ENCODE data around the gene CDCA7. TPM values are rescaled to one million over a fixed set of nuclear protein-coding genes. Genes with fewer than 3 reads are reported as not detected.

CDCA7 gene
- total RNA-seq, 1 experiment from 2014 or later, result 64.9 TPM

GRCh38 chr2:173393636-173394035, 39.0 kb downstream of the CDCA7 start:
- intact Hi-C loops (cut with micrococcal nuclease; ENCODE audit: unreplicated experiment), result no loop called here
- POLR2A ChIA-PET (ENCODE audit: low non-redundant PET), result no interaction called here
- Histone ChIP-seq H3K36me3 (ENCODE audit: insufficient read depth, low read length, poor library complexity, severe bottlenecking) (no peaks in the 10 kb centered on the region), H3K27me3 (replicated peaks; ENCODE audit: insufficient read depth, low read depth, low read length, poor library complexity) (no peaks in the 10 kb centered on the region), H3K4me1 (ENCODE audit: insufficient read depth, low read length, poor library complexity, severe bottlenecking) (no peaks in the 10 kb centered on the region), H3K9me3 (ENCODE audit: low read depth, low read length, poor library complexity, severe bottlenecking) (no peaks in the 10 kb centered on the region), H3K4me3 (ENCODE audit: low read depth, low read length, poor library complexity, severe bottlenecking) (no peak overlapping the region), H3K27ac (ENCODE audit: low read depth, low read length, poor library complexity, severe bottlenecking) (no peak overlapping the region)
- CTCF ChIA-PET, result no interaction called here
- no peak for DNase-seq (ENCODE audit: low spot score)
- BruUV-seq (replicated peaks), result no TSS peak
- TF ChIP-seq EZH2 (IDR thresholded peaks at IDR 0.05; ENCODE audit: borderline replicate concordance, low read depth, low read length, poor library complexity, severe bottlenecking), result no peak
- no peak for TF ChIP-seq CTCF (conservative IDR thresholded peaks at IDR 0.05; ENCODE audit: low read depth, low read length)

- H3K27ac ChIP-seq (ENCODE audit: low read depth, low read length, poor library complexity, severe bottlenecking), result no peak overlapping the region
- no peak for DNase-seq (ENCODE audit: low spot score)
- H3K9me3 ChIP-seq (ENCODE audit: low read depth, low read length, poor library complexity, severe bottlenecking), result no peaks in the 10 kb centered on the region
- TF ChIP-seq EZH2 (IDR thresholded peaks at IDR 0.05; ENCODE audit: borderline replicate concordance, low read depth, low read length, poor library complexity, severe bottlenecking), result no peak
- BruUV-seq (replicated peaks), result no TSS peak
- no peaks in the 10 kb centered on the region for H3K36me3 ChIP-seq (ENCODE audit: insufficient read depth, low read length, poor library complexity, severe bottlenecking)
- ChIA-PET POLR2A (ENCODE audit: low non-redundant PET) (interaction anchor here (0.6 kb wide), 1 partner anchor 144 kb away, joined by 3 read pairs; no protein-coding TSS in a partner anchor), CTCF (no interaction called here)
- H3K4me3 ChIP-seq (ENCODE audit: low read depth, low read length, poor library complexity, severe bottlenecking), result no peak overlapping the region
- intact Hi-C loops (cut with micrococcal nuclease; ENCODE audit: unreplicated experiment), result no loop called here
- peaks cover 4% of the 10 kb centered on the region for H3K27me3 ChIP-seq (replicated peaks; ENCODE audit: insufficient read depth, low read depth, low read length, poor library complexity)
- no peaks in the 10 kb centered on the region for H3K4me1 ChIP-seq (ENCODE audit: insufficient read depth, low read length, poor library complexity, severe bottlenecking)
Observed at GRCh38 chr2:173394091-173394974, 39.7 kb downstream of the CDCA7 start.

- ChIA-PET CTCF (no interaction called here), POLR2A (ENCODE audit: low non-redundant PET) (no interaction called here)
- intact Hi-C loops (cut with micrococcal nuclease; ENCODE audit: unreplicated experiment), result no loop called here
- no TSS peak for BruUV-seq (replicated peaks)
- no peaks in the 10 kb centered on the region for H3K36me3 ChIP-seq (ENCODE audit: insufficient read depth, low read length, poor library complexity, severe bottlenecking)
- H3K4me3 ChIP-seq (ENCODE audit: low read depth, low read length, poor library complexity, severe bottlenecking), result no peak overlapping the region
- DNase-seq (ENCODE audit: low spot score), result no peak
- TF ChIP-seq EZH2 (IDR thresholded peaks at IDR 0.05; ENCODE audit: borderline replicate concordance, low read depth, low read length, poor library complexity, severe bottlenecking) (no peak), CTCF (conservative IDR thresholded peaks at IDR 0.05; ENCODE audit: low read depth, low read length) (no peak)
- H3K4me1 ChIP-seq (ENCODE audit: insufficient read depth, low read length, poor library complexity, severe bottlenecking), result no peaks in the 10 kb centered on the region
- H3K27me3 ChIP-seq (replicated peaks; ENCODE audit: insufficient read depth, low read depth, low read length, poor library complexity), result peaks cover 18% of the 10 kb centered on the region
- no peaks in the 10 kb centered on the region for H3K9me3 ChIP-seq (ENCODE audit: low read depth, low read length, poor library complexity, severe bottlenecking)
- no peak overlapping the region for H3K27ac ChIP-seq (ENCODE audit: low read depth, low read length, poor library complexity, severe bottlenecking)
Observed at GRCh38 chr2:173395567-173396351, 41.1 kb downstream of the CDCA7 start.
